Activated T-helper 2 cell treated with anti-CD3 and anti-CD28 coated beads, Interferon-gamma antibody, Interleukin-2, Interleukin-4, amounts not matched to agents 10 μg/mL and 5 μg/mL and 100 μg/mL, durations not matched to agents 14 hours and 24 hours and 36 hours (primary cell): Measurements from ENCODE around the gene KSR2. TPM values are rescaled to one million over a fixed set of nuclear protein-coding genes. Genes with fewer than 3 reads are reported as not detected.
"Not testable (repeated sequence)": the region's sequence is repeated elsewhere in the genome, so short reads cannot be mapped to it uniquely, and the experiment has no call there.

Source experiments
- DNase-seq: peaks from one replicate; pipeline ENCODE4 v3.0.0; 2021; ENCODE audit warnings: low spot score
- H3K27ac Mint-ChIP-seq: one replicate; pipeline ENCODE4 v1.8.0; 2021; ENCODE audit warnings: mixed read lengths
- H3K27me3 Mint-ChIP-seq: one replicate; pipeline ENCODE4 v1.8.0; 2021; ENCODE audit warnings: low read depth, mixed read lengths
- H3K36me3 Mint-ChIP-seq: one replicate; pipeline ENCODE4 v1.8.0; 2021; ENCODE audit warnings: low read depth, mixed read lengths
- H3K4me1 Mint-ChIP-seq: one replicate; pipeline ENCODE4 v1.8.0; 2021; ENCODE audit warnings: low read depth, mixed read lengths
- H3K4me3 Mint-ChIP-seq: one replicate; pipeline ENCODE4 v1.8.0; 2021; ENCODE audit warnings: low read depth, mild to moderate bottlenecking, moderate library complexity, mixed read lengths
- H3K9me3 Mint-ChIP-seq: one replicate; pipeline ENCODE4 v1.8.0; 2021; ENCODE audit warnings: mixed read lengths
- intact Hi-C: fragments of 100-400 bp; cut with micrococcal nuclease; formaldehyde crosslinking; loops from one replicate; pipeline ENCODE4 v1.15.1; 2023
- total RNA-seq: library from RNA; stranded (reverse); gene quantifications from 2 replicates; pipeline ENCODE4 v1.2.3, GENCODE V29; 2022

KSR2 gene
- total RNA-seq, 1 donor from 2014 or later, result 0.09 TPM

GRCh38 chr12:117662620-117663395 is 306.0 kb downstream of the KSR2 start:
- no peaks in the 10 kb centered on the region for H3K4me1 Mint-ChIP-seq
- no peak for DNase-seq
- H3K27me3 Mint-ChIP-seq, result no peaks in the 10 kb centered on the region

GRCh38 chr12:117662220-117662619 is 306.6 kb downstream of the KSR2 start:
- DNase-seq, result no peak
- intact Hi-C loops, result no loop called here
- Mint-ChIP-seq H3K9me3 (no peaks in the 10 kb centered on the region), H3K36me3 (no peaks in the 10 kb centered on the region), H3K4me3 (no peak overlapping the region), H3K27me3 (no peaks in the 10 kb centered on the region), H3K27ac (no peak overlapping the region), H3K4me1 (no peaks in the 10 kb centered on the region)

More at GRCh38 chr12:117662620-117663395, 306.0 kb downstream of the KSR2 start:
- intact Hi-C loops, result no loop called here
- Mint-ChIP-seq H3K9me3 (no peaks in the 10 kb centered on the region), H3K36me3 (no peaks in the 10 kb centered on the region), H3K27ac (no peak overlapping the region), H3K4me3 (no peak overlapping the region)

GRCh38 chr12:117661471-117661870 is 307.3 kb downstream of the KSR2 start:
- no peak overlapping the region for H3K4me3 Mint-ChIP-seq
- no peaks in the 10 kb centered on the region for H3K4me1 Mint-ChIP-seq
- DNase-seq, result no peak
- no peaks in the 10 kb centered on the region for H3K9me3 Mint-ChIP-seq
- H3K27ac Mint-ChIP-seq, result no peak overlapping the region
- intact Hi-C loops, result no loop called here
- no peaks in the 10 kb centered on the region for H3K27me3 Mint-ChIP-seq
- H3K36me3 Mint-ChIP-seq, result no peaks in the 10 kb centered on the region

GRCh38 chr12:117660896-117661295 is 307.9 kb downstream of the KSR2 start:
- Mint-ChIP-seq H3K4me3 (no peak overlapping the region), H3K4me1 (no peaks in the 10 kb centered on the region), H3K27me3 (no peaks in the 10 kb centered on the region), H3K9me3 (no peaks in the 10 kb centered on the region), H3K27ac (no peak overlapping the region), H3K36me3 (no peaks in the 10 kb centered on the region)
- DNase-seq, result no peak
- intact Hi-C loops, result no loop called here

- no peaks in the 10 kb centered on the region for H3K9me3 Mint-ChIP-seq
- no peak overlapping the region for H3K27ac Mint-ChIP-seq
- intact Hi-C loops, result no loop called here
- H3K36me3 Mint-ChIP-seq, result no peaks in the 10 kb centered on the region
- no peaks in the 10 kb centered on the region for H3K27me3 Mint-ChIP-seq
- no peak for DNase-seq
- H3K4me1 Mint-ChIP-seq, result no peaks in the 10 kb centered on the region
- H3K4me3 Mint-ChIP-seq, result no peak overlapping the region
Observed at GRCh38 chr12:117658226-117658625, 310.6 kb downstream of the KSR2 start.

- H3K27me3 Mint-ChIP-seq, result no peaks in the 10 kb centered on the region
- no peaks in the 10 kb centered on the region for H3K4me1 Mint-ChIP-seq
- DNase-seq, result no peak
- no peaks in the 10 kb centered on the region for H3K36me3 Mint-ChIP-seq
- intact Hi-C loops, result no loop called here
- H3K4me3 Mint-ChIP-seq, result no peak overlapping the region
- peaks cover 8% of the 10 kb centered on the region for H3K9me3 Mint-ChIP-seq
- no peak overlapping the region for H3K27ac Mint-ChIP-seq
Observed at GRCh38 chr12:117649796-117650195, 319.0 kb downstream of the KSR2 start.

- intact Hi-C loops, result no loop called here
- Mint-ChIP-seq H3K27me3 (no peaks in the 10 kb centered on the region), H3K4me1 (no peaks in the 10 kb centered on the region), H3K9me3 (peaks cover 4% of the 10 kb centered on the region), H3K4me3 (no peak overlapping the region), H3K27ac (no peak overlapping the region), H3K36me3 (no peaks in the 10 kb centered on the region)
- no peak for DNase-seq
Observed at GRCh38 chr12:117646520-117646919, 322.3 kb downstream of the KSR2 start.

GRCh38 chr12:117645473-117645872 is 323.3 kb downstream of the KSR2 start:
- DNase-seq, result no peak
- H3K4me1 Mint-ChIP-seq, result no peaks in the 10 kb centered on the region
- H3K36me3 Mint-ChIP-seq, result no peaks in the 10 kb centered on the region
- no peak overlapping the region for H3K27ac Mint-ChIP-seq
- no peak overlapping the region for H3K4me3 Mint-ChIP-seq
- intact Hi-C loops, result no loop called here
- H3K27me3 Mint-ChIP-seq, result no peaks in the 10 kb centered on the region
- H3K9me3 Mint-ChIP-seq, result no peaks in the 10 kb centered on the region

- Mint-ChIP-seq H3K36me3 (no peaks in the 10 kb centered on the region), H3K27me3 (no peaks in the 10 kb centered on the region), H3K4me1 (no peaks in the 10 kb centered on the region), H3K4me3 (no peak overlapping the region), H3K9me3 (no peaks in the 10 kb centered on the region), H3K27ac (no peak overlapping the region)
- intact Hi-C loops, result no loop called here
- DNase-seq, result no peak
Observed at GRCh38 chr12:117643971-117644370, 324.8 kb downstream of the KSR2 start.

- Mint-ChIP-seq H3K4me3 (no peak overlapping the region), H3K9me3 (peaks cover 13% of the 10 kb centered on the region), H3K27ac (no peak overlapping the region), H3K27me3 (no peaks in the 10 kb centered on the region), H3K36me3 (no peaks in the 10 kb centered on the region), H3K4me1 (no peaks in the 10 kb centered on the region)
- intact Hi-C loops, result no loop called here
- DNase-seq, result no peak
Observed at GRCh38 chr12:117641885-117642284, 326.9 kb downstream of the KSR2 start.

- H3K27ac Mint-ChIP-seq, result no peak overlapping the region
- H3K4me1 Mint-ChIP-seq, result no peaks in the 10 kb centered on the region
- no peak overlapping the region for H3K4me3 Mint-ChIP-seq
- no peak for DNase-seq
- no peaks in the 10 kb centered on the region for H3K36me3 Mint-ChIP-seq
- H3K9me3 Mint-ChIP-seq, result peaks cover 19% of the 10 kb centered on the region
- intact Hi-C loops, result no loop called here
- H3K27me3 Mint-ChIP-seq, result no peaks in the 10 kb centered on the region
Observed at GRCh38 chr12:117640511-117640910, 328.3 kb downstream of the KSR2 start.

- no peak overlapping the region for H3K4me3 Mint-ChIP-seq
- DNase-seq, result no peak
- H3K36me3 Mint-ChIP-seq, result no peaks in the 10 kb centered on the region
- no peaks in the 10 kb centered on the region for H3K4me1 Mint-ChIP-seq
- H3K27ac Mint-ChIP-seq, result no peak overlapping the region
- intact Hi-C loops, result no loop called here
- no peaks in the 10 kb centered on the region for H3K27me3 Mint-ChIP-seq
- H3K9me3 Mint-ChIP-seq, result peaks cover 3% of the 10 kb centered on the region
Observed at GRCh38 chr12:117629454-117629853, 339.3 kb downstream of the KSR2 start.

GRCh38 chr12:117628711-117629110 is 340.1 kb downstream of the KSR2 start:
- intact Hi-C loops, H3K4me1 Mint-ChIP-seq, H3K27ac Mint-ChIP-seq, H3K4me3 Mint-ChIP-seq, H3K27me3 Mint-ChIP-seq, H3K36me3 Mint-ChIP-seq, H3K9me3 Mint-ChIP-seq, DNase-seq: not testable (repeated sequence)

GRCh38 chr12:117622741-117623140 is 346.0 kb downstream of the KSR2 start:
- DNase-seq, result no peak
- H3K4me3 Mint-ChIP-seq, result no peak overlapping the region
- peaks cover 3% of the 10 kb centered on the region for H3K9me3 Mint-ChIP-seq
- H3K27ac Mint-ChIP-seq, result no peak overlapping the region
- H3K27me3 Mint-ChIP-seq, result no peaks in the 10 kb centered on the region
- intact Hi-C loops, result no loop called here
- no peaks in the 10 kb centered on the region for H3K36me3 Mint-ChIP-seq
- no peaks in the 10 kb centered on the region for H3K4me1 Mint-ChIP-seq
